ENCODE measurements around the gene SHTN1. TPM values are rescaled to one million over a fixed set of nuclear protein-coding genes. Genes with fewer than 3 reads are reported as not detected.

Gene SHTN1
- total and polyA plus RNA-seq, 7 donors, result 0.17 to 3.2 (median 0.78) TPM

GRCh38 chr10:116919706-116920105, 85.3 kb downstream of the SHTN1 start:
- ATAC-seq (no peak), DNase-seq (no peak)
- Histone ChIP-seq H3K27me3 (ENCODE audit: insufficient read depth in 3 of 3, low read length in 2 of 3) (no peaks in the 10 kb centered on the region), H3K4me3 (no peak overlapping the region), H3K9me3 (no peaks in the 10 kb centered on the region), H3K27ac (no peak overlapping the region), H3K4me1 (no peaks in the 10 kb centered on the region), H3K36me3 (ENCODE audit: insufficient read depth in 1 of 2, low read depth in 1 of 2) (no peaks in the 10 kb centered on the region)
- 48 to 57% (median 50%) methylated on average over 2 of the region's 2 CpGs for WGBS, 3 donors
- intact Hi-C loops (cut with DNase I), result no loop called here
- TF ChIP-seq, protein P1, sequence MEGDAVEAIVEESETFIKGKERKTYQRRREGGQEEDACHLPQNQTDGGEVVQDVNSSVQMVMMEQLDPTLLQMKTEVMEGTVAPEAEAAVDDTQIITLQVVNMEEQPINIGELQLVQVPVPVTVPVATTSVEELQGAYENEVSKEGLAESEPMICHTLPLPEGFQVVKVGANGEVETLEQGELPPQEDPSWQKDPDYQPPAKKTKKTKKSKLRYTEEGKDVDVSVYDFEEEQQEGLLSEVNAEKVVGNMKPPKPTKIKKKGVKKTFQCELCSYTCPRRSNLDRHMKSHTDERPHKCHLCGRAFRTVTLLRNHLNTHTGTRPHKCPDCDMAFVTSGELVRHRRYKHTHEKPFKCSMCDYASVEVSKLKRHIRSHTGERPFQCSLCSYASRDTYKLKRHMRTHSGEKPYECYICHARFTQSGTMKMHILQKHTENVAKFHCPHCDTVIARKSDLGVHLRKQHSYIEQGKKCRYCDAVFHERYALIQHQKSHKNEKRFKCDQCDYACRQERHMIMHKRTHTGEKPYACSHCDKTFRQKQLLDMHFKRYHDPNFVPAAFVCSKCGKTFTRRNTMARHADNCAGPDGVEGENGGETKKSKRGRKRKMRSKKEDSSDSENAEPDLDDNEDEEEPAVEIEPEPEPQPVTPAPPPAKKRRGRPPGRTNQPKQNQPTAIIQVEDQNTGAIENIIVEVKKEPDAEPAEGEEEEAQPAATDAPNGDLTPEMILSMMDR (IDR thresholded peaks at IDR 0.05), result no peak

DNA sequence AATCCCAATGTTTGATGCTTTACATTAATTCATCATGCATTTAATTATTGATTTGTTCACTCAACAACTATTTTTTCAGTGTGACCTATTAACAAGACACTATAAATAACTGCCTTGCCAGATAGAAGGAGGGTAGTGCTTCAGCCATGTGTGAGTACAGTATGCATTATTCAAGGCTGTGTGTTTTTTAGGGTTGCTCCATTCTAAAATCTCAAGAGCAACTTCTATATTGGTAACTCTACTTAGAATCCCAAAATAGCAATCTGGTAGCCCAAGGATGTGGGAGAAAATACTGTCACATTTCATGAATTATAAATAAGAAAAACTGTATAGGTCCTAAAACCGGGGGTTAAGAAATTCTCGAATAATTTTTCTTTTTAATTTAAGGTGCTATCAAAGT, 85.8 kb downstream of the SHTN1 start:
- TF ChIP-seq, protein P1 (IDR thresholded peaks at IDR 0.05), result no peak
- WGBS, 3 donors, result 87 to 93% (median 92%) methylated on average over 2 of the region's 2 CpGs
- H3K36me3 ChIP-seq (ENCODE audit: insufficient read depth in 1 of 2, low read depth in 1 of 2), result no peaks in the 10 kb centered on the region
- H3K9me3 ChIP-seq, result no peaks in the 10 kb centered on the region
- no peak overlapping the region for H3K27ac ChIP-seq
- DNase-seq (no peak), ATAC-seq (no peak)
- no peak overlapping the region for H3K4me3 ChIP-seq
- no peaks in the 10 kb centered on the region for H3K4me1 ChIP-seq
- no peaks in the 10 kb centered on the region for H3K27me3 ChIP-seq (ENCODE audit: insufficient read depth in 3 of 3, low read length in 2 of 3)
- intact Hi-C loops (cut with DNase I), result no loop called here

DNA sequence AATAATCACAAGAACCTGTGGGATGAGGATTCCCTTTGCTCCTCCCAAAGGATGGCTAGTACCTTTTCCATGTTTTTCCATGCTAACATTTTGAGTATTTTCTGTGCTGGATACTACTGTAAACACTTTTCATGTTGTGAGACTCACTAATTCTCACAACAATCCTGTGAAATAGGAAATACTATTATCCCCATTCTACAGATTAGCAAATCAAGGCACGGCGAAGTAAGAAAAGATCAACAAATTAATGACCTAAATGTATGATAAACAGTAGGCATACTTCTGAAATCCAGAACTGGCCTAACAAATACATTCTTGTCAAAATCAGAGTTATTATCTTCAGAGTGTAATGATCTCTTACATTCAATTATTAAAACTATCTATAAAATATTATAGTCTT, 86.4 kb downstream of the SHTN1 start:
- Histone ChIP-seq H3K27ac (no peak overlapping the region), H3K4me1 (no peaks in the 10 kb centered on the region), H3K4me3 (no peak overlapping the region), H3K27me3 (ENCODE audit: insufficient read depth in 3 of 3, low read length in 2 of 3) (no peaks in the 10 kb centered on the region), H3K36me3 (ENCODE audit: insufficient read depth in 1 of 2, low read depth in 1 of 2) (no peaks in the 10 kb centered on the region), H3K9me3 (no peaks in the 10 kb centered on the region)
- intact Hi-C loops (cut with DNase I), result no loop called here
- DNase-seq (no peak), ATAC-seq (no peak)
- TF ChIP-seq, protein P1 (IDR thresholded peaks at IDR 0.05), result no peak
- WGBS, 3 donors, result 96 to 100% (median 99%) methylated on average over 2 of the region's 2 CpGs

GRCh38 chr10:116917481-116917880, 87.5 kb downstream of the SHTN1 start:
- Histone ChIP-seq H3K4me3 (no peak overlapping the region), H3K36me3 (ENCODE audit: insufficient read depth in 1 of 2, low read depth in 1 of 2) (no peaks in the 10 kb centered on the region), H3K4me1 (no peaks in the 10 kb centered on the region), H3K9me3 (no peaks in the 10 kb centered on the region), H3K27ac (no peak overlapping the region), H3K27me3 (ENCODE audit: insufficient read depth in 3 of 3, low read length in 2 of 3) (no peaks in the 10 kb centered on the region)
- ATAC-seq (no peak), DNase-seq (no peak)
- intact Hi-C loops (cut with DNase I), result no loop called here
- TF ChIP-seq, protein P1 (IDR thresholded peaks at IDR 0.05), result no peak
- WGBS, 3 donors, result 88 to 90% (median 90%) methylated on average over 3 of the region's 3 CpGs

- Histone ChIP-seq H3K4me1 (no peaks in the 10 kb centered on the region), H3K27ac (no peak overlapping the region), H3K27me3 (ENCODE audit: insufficient read depth in 3 of 3, low read length in 2 of 3) (no peaks in the 10 kb centered on the region), H3K4me3 (no peak overlapping the region), H3K9me3 (no peaks in the 10 kb centered on the region), H3K36me3 (ENCODE audit: insufficient read depth in 1 of 2, low read depth in 1 of 2) (no peaks in the 10 kb centered on the region)
- ATAC-seq (no peak), DNase-seq (no peak)
- TF ChIP-seq, protein P1 (IDR thresholded peaks at IDR 0.05), result no peak
- WGBS, 3 donors, result 44 to 58% (median 48%) methylated on average over 2 of the region's 2 CpGs
- intact Hi-C loops (cut with DNase I), result no loop called here
These were observed 89.6 kb downstream of the SHTN1 start for GRCh38 chr10:116915340-116915739.
